ENCODE data around the gene LMO1. TPM values are rescaled to one million over a fixed set of nuclear protein-coding genes. Genes with fewer than 3 reads are reported as not detected.

LMO1 gene
- total RNA-seq, 1 experiment from 2014 or later = 0.27 TPM

DNA sequence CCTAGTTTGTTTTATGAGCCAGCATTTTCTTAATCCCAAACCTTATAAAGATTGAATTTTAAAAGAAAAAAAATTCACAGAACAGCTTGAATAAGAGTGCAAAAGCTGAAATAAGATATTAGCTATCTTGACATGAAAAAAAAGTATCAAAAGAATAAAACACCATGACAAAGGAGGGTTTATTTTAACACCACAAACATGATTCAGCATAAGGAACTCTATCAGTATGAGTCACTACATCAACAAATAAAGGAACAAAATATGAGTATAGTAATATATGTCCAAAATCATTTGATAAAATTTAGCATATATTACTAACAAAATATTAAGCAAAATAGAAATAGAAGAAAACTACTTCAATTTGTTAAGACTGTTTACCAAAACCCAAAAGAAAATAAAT is 9.6 kb upstream of the LMO1 start:
- no TSS peak for BruUV-seq (replicated peaks)
- DNase-seq (ENCODE audit: low read depth, low spot score) (no peak), ATAC-seq (no peak)
- no peaks in the 10 kb centered on the region for H3K79me2 ChIP-seq (ENCODE audit: insufficient read depth, low read length)
- H2AFZ ChIP-seq (ENCODE audit: low read depth, low read length, poor library complexity, severe bottlenecking) = peak overlapping the region; percentile 42
- intact Hi-C loops (cut with micrococcal nuclease) = no loop called here
- ChIA-PET RAD21 (ENCODE audit: low non-redundant PET in 1 of 2, low total read pairs in 2 of 2, uncharacterized antibody in 2 of 2, unreplicated experiment in 2 of 2) (no interaction called here), POLR2A (no interaction called here), CTCF (interaction anchor here (1.4 kb wide), 1 partner anchor 9 kb away, joined by 5 read pairs; the partner anchor contains the start of gene LMO1)
- no peaks in the 10 kb centered on the region for H3K27me3 ChIP-seq (ENCODE audit: insufficient read depth, low read length)
- H3K4me3 ChIP-seq (replicated peaks in 1 of 2; ENCODE audit: low read depth in 1 of 2, low read length in 2 of 2) = no peak overlapping the region
- H3K27ac ChIP-seq (ENCODE audit: low read depth, low read length) = no peak overlapping the region
- TF ChIP-seq JUND (IDR thresholded peaks at IDR 0.05) (peak; percentile 48), SP1 (IDR thresholded peaks at IDR 0.05; ENCODE audit: low read depth) (peak; percentile 15; the same call in 1 of the 2 replicates), FOSL1 (IDR thresholded peaks at IDR 0.05; ENCODE audit: low read depth) (peak; percentile 68)
- TF ChIP-seq, protein P1, sequence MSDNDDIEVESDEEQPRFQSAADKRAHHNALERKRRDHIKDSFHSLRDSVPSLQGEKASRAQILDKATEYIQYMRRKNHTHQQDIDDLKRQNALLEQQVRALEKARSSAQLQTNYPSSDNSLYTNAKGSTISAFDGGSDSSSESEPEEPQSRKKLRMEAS (IDR thresholded peaks at IDR 0.05) = no peak
- H3K9me2 ChIP-seq (ENCODE audit: insufficient read depth) = no peaks in the 10 kb centered on the region
- H3K36me3 ChIP-seq (ENCODE audit: control insufficient read depth in 1 of 2, insufficient read depth in 2 of 2, low read length in 2 of 2) = no peaks in the 10 kb centered on the region
- no peaks in the 10 kb centered on the region for H4K20me1 ChIP-seq (ENCODE audit: insufficient read depth)
- H3K4me1 ChIP-seq (ENCODE audit: control insufficient read depth in 1 of 2, insufficient read depth in 2 of 2, low read length in 2 of 2) = peaks cover 3 to 5% of the 10 kb centered on the region in 2 experiments; a peak in 3 of 4 replicates
- H3K4me2 ChIP-seq (ENCODE audit: low read length) = no peak overlapping the region; the same call in 1 of the 2 replicates
- H3K9ac ChIP-seq (ENCODE audit: low read length) = no peak overlapping the region
- no peaks in the 10 kb centered on the region for H3K9me3 ChIP-seq (ENCODE audit: control insufficient read depth in 1 of 2, insufficient read depth in 1 of 2, low read depth in 1 of 2, low read length in 2 of 2)

DNA sequence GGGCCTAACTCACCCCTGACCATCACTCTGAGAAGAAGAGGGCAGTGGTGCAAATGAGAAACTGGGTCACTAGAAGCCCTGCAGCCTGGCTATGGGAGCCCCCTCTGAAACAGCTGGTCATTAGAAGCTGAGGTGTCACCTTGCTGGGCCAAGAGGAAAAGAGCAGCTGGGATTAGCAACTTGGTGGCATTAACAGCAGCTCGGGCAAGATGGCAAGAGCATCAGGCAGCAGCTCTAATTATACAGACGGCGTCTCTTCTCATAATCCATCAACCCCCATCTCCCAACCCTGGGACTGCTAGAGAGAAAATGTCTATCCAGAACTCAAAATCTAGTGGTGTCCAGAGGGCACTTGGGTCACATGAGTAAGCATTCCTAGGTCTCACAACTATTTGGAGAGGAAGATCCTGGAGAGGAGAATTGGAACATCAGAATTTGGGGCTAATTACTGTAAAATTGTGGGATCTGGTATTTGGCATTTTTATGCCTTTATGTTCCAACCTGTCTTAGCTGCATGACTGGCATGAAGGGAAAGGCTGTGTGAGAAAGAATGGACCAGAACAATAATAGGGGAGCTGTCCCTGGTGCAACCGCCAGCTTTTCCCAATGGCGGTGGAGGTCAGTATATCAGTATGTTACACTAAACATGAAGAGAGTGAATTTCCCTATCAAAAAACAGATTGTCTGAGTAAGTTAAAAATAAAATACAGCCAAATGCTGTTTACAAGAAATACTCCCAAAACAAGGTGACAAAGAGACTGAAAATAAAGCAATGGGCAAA is 7.6 kb upstream of the LMO1 start:
- H3K36me3 ChIP-seq (ENCODE audit: control insufficient read depth in 1 of 2, insufficient read depth in 2 of 2, low read length in 2 of 2) = no peaks in the 10 kb centered on the region
- BruUV-seq (replicated peaks) = no TSS peak
- peaks cover 3 to 5% of the 10 kb centered on the region in 2 experiments; a peak in 3 of 4 replicates for H3K4me1 ChIP-seq (ENCODE audit: control insufficient read depth in 1 of 2, insufficient read depth in 2 of 2, low read length in 2 of 2)
- H2AFZ ChIP-seq (ENCODE audit: low read depth, low read length, poor library complexity, severe bottlenecking) = no peak overlapping the region
- ChIA-PET RAD21 (ENCODE audit: low non-redundant PET in 1 of 2, low total read pairs in 2 of 2, uncharacterized antibody in 2 of 2, unreplicated experiment in 2 of 2) (no interaction called here), CTCF (interaction anchor here (1.0 kb wide), 1 partner anchor 8 kb away, joined by 3 read pairs; the partner anchor contains the start of gene LMO1), POLR2A (no interaction called here)
- H3K9me2 ChIP-seq (ENCODE audit: insufficient read depth) = no peaks in the 10 kb centered on the region
- H3K4me2 ChIP-seq (ENCODE audit: low read length) = no peak overlapping the region
- ATAC-seq (no peak), DNase-seq (ENCODE audit: low read depth, low spot score) (no peak)
- no peak overlapping the region for H3K4me3 ChIP-seq (replicated peaks in 1 of 2; ENCODE audit: low read depth in 1 of 2, low read length in 2 of 2)
- H3K27ac ChIP-seq (ENCODE audit: low read depth, low read length) = no peak overlapping the region
- no peak for TF ChIP-seq CEBPB (IDR thresholded peaks at IDR 0.05; ENCODE audit: low read depth)
- no peaks in the 10 kb centered on the region for H4K20me1 ChIP-seq (ENCODE audit: insufficient read depth)
- no peaks in the 10 kb centered on the region for H3K9me3 ChIP-seq (ENCODE audit: control insufficient read depth in 1 of 2, insufficient read depth in 1 of 2, low read depth in 1 of 2, low read length in 2 of 2)
- intact Hi-C loops (cut with micrococcal nuclease) = no loop called here
- H3K79me2 ChIP-seq (ENCODE audit: insufficient read depth, low read length) = no peaks in the 10 kb centered on the region
- H3K27me3 ChIP-seq (ENCODE audit: insufficient read depth, low read length) = no peaks in the 10 kb centered on the region
- no peak overlapping the region for H3K9ac ChIP-seq (ENCODE audit: low read length)

Data from HCT116 (cell line).